Activated CD4-positive, alpha-beta memory T cell treated with anti-CD3 and anti-CD28 coated beads for 36 hours (primary cell): ENCODE measurements around the gene CEBPE. TPM values are rescaled to one million over a fixed set of nuclear protein-coding genes. Genes with fewer than 3 reads are reported as not detected.
"Not testable (repeated sequence)": the region's sequence is repeated elsewhere in the genome, so short reads cannot be mapped to it uniquely, and the experiment has no call there.

Experiments used
- CTCF ChIA-PET: fragments of 350-600 bp; sonication (Branson Sonifier 250); formaldehyde crosslinking; loops from one replicate; lab custom pipeline; 2021; ENCODE audit warnings: antibody characterized with exemption, inconsistent platforms; lab: Charles Lee
- POLR2A ChIA-PET: fragments of 350-600 bp; sonication (Branson Sonifier 250); formaldehyde crosslinking; loops from one replicate; lab custom pipeline; 2021; ENCODE audit warnings: antibody characterized with exemption; lab: Charles Lee
- DNase-seq: peaks from one replicate; pipeline ENCODE4 v3.0.0-alpha.2; 2020
- H3K27ac Mint-ChIP-seq: one replicate; pipeline ENCODE4 v1.8.0; 2021; ENCODE audit warnings: mixed read lengths
- H3K27me3 Mint-ChIP-seq: one replicate; pipeline ENCODE4 v1.8.0; 2021; ENCODE audit warnings: mixed read lengths
- H3K36me3 Mint-ChIP-seq: one replicate; pipeline ENCODE4 v1.8.0; 2021; ENCODE audit warnings: mixed read lengths
- H3K4me1 Mint-ChIP-seq: one replicate; pipeline ENCODE4 v1.8.0; 2021; ENCODE audit warnings: low read depth, mixed read lengths
- H3K4me3 Mint-ChIP-seq: one replicate; pipeline ENCODE4 v1.8.0; 2021; ENCODE audit warnings: mild to moderate bottlenecking, mixed read lengths
- H3K9me3 Mint-ChIP-seq: one replicate; pipeline ENCODE4 v1.8.0; 2021; ENCODE audit warnings: mixed read lengths
- intact Hi-C: fragments of 100-400 bp; cut with micrococcal nuclease; formaldehyde crosslinking; loops from one replicate; pipeline ENCODE4 v1.15.1; 2023
- total RNA-seq, 2 experiments: library from RNA; stranded (reverse); gene quantifications; one replicate each; pipeline ENCODE4 v1.2.3, GENCODE V29; 2021

CEBPE gene
- total RNA-seq, 2 experiments from 2014 or later = 0.19 to 0.34 TPM

DNA sequence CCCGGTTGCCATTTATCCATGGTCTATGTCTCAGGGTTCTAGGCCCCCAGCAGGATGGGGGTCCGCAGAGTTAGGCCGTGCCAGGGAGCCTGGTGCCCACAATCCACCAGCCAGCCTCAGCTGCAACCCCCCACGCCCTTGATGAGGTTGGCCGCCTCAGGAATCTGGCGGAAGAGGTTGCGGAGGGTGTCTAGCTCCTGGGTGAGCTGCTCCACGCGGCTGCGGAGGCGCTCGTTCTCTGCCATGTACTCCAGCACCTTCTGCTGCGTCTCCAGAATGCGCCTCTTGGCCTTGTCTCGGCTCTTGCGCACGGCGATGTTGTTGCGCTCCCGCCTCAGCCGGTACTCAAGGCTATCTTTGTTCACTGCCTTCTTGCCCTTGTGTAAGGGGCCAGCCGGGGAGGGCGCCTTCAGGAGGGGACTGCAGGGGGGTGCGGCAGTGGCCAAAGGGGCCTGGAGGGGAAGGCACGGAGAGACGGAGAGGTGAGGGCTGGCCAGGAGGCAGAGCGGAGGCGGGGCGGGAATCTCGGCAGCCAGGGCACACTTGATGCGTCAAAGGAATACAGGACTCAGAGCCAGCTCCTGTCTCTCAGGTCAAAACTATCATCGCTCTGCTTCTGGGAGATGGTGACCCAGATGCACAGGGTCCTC lies 1.6 kb downstream of the CEBPE start:
- CTCF ChIA-PET = interaction anchor here (1.1 to 1.7 kb wide), 2 partner anchors 49 to 69 kb away, joined by 4 read pairs; no protein-coding TSS in a partner anchor
- intact Hi-C loops = no loop called here

DNA sequence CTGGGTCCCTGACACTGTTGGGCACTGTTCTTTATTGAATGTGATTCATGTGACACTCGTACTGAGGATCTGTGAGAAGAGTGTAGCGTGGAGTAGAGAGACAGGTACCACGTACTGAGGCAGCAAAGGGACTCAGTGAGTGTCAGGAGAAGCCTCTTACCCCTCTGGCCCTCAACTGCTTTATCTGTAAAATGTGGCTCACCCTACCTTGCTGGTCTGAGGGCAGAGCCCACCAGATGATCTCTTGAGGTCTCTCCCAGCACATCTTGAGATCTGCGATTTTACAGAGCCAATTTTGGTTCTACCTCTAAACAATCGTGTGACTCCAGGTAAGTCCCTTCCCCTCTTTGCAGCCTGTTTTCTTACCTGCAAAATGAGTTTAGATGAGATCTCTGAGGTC lies 3.1 kb downstream of the CEBPE start:
- H3K4me1 Mint-ChIP-seq = peaks cover 35% of the 10 kb centered on the region
- no peak overlapping the region for H3K4me3 Mint-ChIP-seq
- no peak overlapping the region for H3K27ac Mint-ChIP-seq
- H3K36me3 Mint-ChIP-seq = no peaks in the 10 kb centered on the region
- H3K27me3 Mint-ChIP-seq = peaks cover 2% of the 10 kb centered on the region
- intact Hi-C loops = no loop called here
- no peak for DNase-seq
- POLR2A ChIA-PET = no interaction called here
- CTCF ChIA-PET = interaction anchor here (1.0 to 1.1 kb wide), 2 partner anchors 38 to 72 kb away, joined by 3 to 4 read pairs; no protein-coding TSS in a partner anchor
- no peaks in the 10 kb centered on the region for H3K9me3 Mint-ChIP-seq

More for the DNA sequence above, 1.6 kb downstream of the CEBPE start:
- Mint-ChIP-seq H3K4me3 (no peak overlapping the region), H3K4me1 (peaks cover 41% of the 10 kb centered on the region), H3K27me3 (peaks cover 2% of the 10 kb centered on the region), H3K27ac (no peak overlapping the region), H3K9me3 (no peaks in the 10 kb centered on the region), H3K36me3 (no peaks in the 10 kb centered on the region)
- no peak for DNase-seq
- POLR2A ChIA-PET = no interaction called here

DNA sequence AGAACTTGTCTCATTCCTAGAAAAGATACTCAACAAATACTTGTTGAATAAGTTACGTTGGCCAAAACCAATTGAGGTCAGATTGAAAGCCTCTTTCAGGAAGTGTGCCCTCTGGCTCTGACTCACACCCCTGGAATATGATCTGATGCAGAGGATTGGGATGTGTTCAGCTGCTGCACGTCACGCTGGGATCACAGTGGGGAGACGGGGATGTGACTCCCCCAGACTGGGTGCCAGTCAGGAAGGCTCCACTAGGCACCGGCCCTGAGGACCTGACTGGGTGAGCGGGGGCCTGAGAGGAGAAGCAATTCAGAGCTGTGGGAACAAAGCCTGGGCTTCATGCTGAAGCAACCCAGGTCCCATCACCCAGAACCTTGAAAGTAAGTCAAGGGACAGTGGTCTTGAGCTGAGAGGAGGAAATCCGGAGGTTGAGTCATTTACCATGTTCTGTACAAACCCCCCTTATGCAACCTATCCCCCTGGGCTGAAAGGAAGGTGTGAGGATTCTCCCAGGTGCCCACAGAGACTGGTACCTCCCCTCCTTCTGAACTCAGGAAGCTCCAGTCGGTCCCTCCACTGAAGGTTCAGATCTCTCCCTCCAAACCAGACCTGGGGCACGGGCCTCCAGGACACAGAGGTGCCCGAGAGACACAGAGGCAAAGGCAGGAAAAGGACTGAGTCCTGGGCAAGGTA lies 3.9 kb downstream of the CEBPE start:
- Mint-ChIP-seq H3K36me3 (no peaks in the 10 kb centered on the region), H3K27me3 (peaks cover 2% of the 10 kb centered on the region), H3K27ac (no peak overlapping the region), H3K4me1 (peaks cover 27% of the 10 kb centered on the region), H3K4me3 (no peak overlapping the region), H3K9me3 (no peaks in the 10 kb centered on the region)
- no peak for DNase-seq
- ChIA-PET CTCF (no interaction called here), POLR2A (no interaction called here)
- intact Hi-C loops = no loop called here

DNA sequence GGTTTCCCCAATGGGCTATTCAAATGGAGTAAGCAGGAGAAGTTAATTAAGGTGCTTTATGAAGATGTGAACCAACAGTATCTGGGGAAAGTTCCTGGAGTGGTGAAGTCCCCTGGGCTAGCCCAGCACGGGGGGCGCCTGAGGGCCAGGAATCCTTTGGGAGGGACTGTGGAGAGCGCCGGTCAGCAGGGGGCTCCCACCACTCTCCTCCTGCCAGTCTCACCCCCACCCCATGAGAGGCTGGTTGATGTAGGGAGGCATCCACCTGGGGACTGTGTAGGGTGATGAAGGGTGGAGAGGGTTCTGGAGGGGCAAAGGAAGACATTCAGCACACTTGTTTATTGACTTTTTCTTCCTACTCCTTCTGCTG lies 4.4 kb downstream of the CEBPE start:
- ChIA-PET POLR2A (no interaction called here), CTCF (interaction anchor here (2.4 kb wide), 1 partner anchor 46 kb away, joined by 13 read pairs; no protein-coding TSS in a partner anchor)
- no peak for DNase-seq
- intact Hi-C loops = no loop called here
- no peaks in the 10 kb centered on the region for H3K36me3 Mint-ChIP-seq
- no peaks in the 10 kb centered on the region for H3K9me3 Mint-ChIP-seq
- peaks cover 23% of the 10 kb centered on the region for H3K4me1 Mint-ChIP-seq
- H3K27me3 Mint-ChIP-seq = peaks cover 2% of the 10 kb centered on the region
- H3K27ac Mint-ChIP-seq = no peak overlapping the region
- H3K4me3 Mint-ChIP-seq = no peak overlapping the region

DNA sequence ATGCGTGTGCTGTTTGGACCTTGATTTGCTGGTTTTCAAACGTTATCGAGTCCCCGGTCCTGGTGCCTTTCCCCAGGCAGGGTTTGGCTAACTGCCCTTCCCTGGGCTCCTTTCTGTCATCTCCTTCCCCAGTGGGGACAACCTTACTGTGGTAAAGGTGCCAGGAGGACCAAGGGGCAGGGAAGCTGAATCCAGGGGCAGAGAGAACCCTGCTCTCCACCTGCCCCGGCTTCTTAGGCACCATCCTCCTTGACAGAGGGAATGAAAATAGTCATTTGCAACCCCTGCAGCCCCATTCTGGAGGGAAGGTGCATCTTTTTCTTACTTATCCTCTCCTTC lies 5.0 kb downstream of the CEBPE start:
- ChIA-PET CTCF (interaction anchor here (2.2 to 2.5 kb wide), 3 partner anchors 37 to 73 kb away, joined by 9 to 15 read pairs (median 13); no protein-coding TSS in a partner anchor), POLR2A (no interaction called here)
- Mint-ChIP-seq H3K9me3 (no peaks in the 10 kb centered on the region), H3K36me3 (no peaks in the 10 kb centered on the region), H3K27me3 (peaks cover 2% of the 10 kb centered on the region), H3K4me1 (peaks cover 18% of the 10 kb centered on the region), H3K27ac (no peak overlapping the region), H3K4me3 (no peak overlapping the region)
- DNase-seq = no peak
- intact Hi-C loops = no loop called here

DNA sequence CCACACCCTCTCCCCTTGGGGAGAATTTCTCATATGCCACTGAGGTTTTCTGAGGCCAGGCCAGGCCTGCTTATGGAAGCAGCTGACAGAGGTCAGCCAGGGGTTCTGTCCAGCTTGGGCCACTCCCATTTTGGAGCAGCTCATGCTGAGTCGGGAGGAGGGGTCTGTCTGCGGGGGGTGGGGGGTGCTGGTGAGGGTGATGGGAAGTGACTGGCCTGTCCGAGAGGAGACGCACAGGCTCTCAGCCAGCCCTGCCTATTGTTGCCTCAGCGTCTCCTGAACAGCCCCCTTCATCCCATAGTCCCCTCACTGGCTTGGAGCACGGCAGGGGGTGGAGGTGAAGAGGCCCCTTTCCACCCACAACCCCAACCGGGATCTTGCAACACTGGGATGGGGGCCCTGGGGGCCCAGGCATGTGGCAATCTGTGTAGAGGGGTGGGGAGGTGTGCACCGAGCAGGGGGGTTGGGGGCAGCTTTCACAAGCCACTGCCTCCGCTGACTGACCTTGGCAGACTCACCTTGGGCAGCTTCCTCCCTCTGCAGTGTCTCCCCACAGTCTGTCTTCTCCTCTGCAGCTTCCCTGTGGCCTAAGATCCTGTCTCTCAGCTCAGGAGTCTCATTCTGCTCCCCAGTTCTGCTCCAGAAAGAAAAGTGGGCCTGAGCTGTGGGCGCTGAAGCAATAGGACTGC lies 5.5 kb downstream of the CEBPE start:
- Mint-ChIP-seq H3K36me3 (no peaks in the 10 kb centered on the region), H3K27me3 (peaks cover 2% of the 10 kb centered on the region), H3K27ac (no peak overlapping the region), H3K4me1 (peaks cover 14% of the 10 kb centered on the region), H3K9me3 (no peaks in the 10 kb centered on the region), H3K4me3 (no peak overlapping the region)
- ChIA-PET POLR2A (interaction anchor here (1.0 kb wide), 1 partner anchor 13 kb away, joined by 4 read pairs; no protein-coding TSS in a partner anchor), CTCF (interaction anchor here (1.0 to 4.4 kb wide), 5 partner anchors 7 to 142 kb away, joined by 3 to 43 read pairs (median 13); no protein-coding TSS in a partner anchor)
- DNase-seq = no peak
- intact Hi-C loops = no loop called here

DNA sequence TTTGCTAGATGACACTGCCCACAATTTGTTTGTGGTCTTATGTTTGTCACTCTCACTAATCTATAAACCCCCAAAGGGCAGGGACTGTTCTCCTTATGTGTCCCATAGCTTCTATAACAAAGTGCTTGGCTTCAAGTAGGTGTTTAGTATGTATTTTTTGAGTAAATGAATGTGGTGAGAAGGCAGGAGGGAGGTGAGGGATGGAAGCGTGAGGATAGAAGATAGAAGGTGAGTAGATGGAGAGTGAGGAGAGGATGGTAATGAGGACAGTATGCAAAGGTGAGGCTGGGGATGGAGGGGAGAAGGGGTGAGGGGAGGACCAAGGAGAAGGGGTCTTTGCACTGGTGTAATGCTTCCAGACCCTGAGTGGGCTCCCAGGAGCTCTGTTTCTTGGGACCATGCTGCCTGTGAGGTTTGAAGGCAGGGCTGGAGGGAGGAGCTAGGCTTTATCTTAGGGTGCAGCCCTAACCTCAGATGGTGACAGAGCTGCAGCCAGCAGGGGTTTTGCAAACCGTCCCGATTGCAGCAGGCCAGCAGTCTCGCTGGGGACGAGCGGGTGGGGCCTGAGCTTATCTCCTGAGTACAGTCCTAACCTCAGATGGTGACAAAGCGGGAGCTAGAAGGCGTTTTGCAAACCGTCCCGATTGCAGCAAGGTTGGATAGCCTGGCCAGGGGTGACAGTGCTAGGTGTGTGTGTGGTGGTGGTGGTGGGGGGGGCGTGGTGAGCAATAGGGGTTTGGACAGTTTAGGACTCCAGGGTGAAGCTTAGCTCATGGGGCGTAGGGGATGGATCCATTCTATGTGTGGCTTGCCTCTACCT lies 6.5 kb downstream of the CEBPE start:
- intact Hi-C loops = no loop called here
- peaks cover 2% of the 10 kb centered on the region for H3K27me3 Mint-ChIP-seq
- H3K27ac Mint-ChIP-seq = no peak overlapping the region
- H3K9me3 Mint-ChIP-seq = no peaks in the 10 kb centered on the region
- DNase-seq = no peak
- H3K36me3 Mint-ChIP-seq = no peaks in the 10 kb centered on the region
- ChIA-PET CTCF (interaction anchor here (1.0 to 4.4 kb wide), 5 partner anchors 8 to 141 kb away, joined by 3 to 43 read pairs (median 13); no protein-coding TSS in a partner anchor), POLR2A (interaction anchor here (1.0 kb wide), 1 partner anchor 12 kb away, joined by 4 read pairs; no protein-coding TSS in a partner anchor)
- no peak overlapping the region for H3K4me3 Mint-ChIP-seq
- peaks cover 11% of the 10 kb centered on the region for H3K4me1 Mint-ChIP-seq

DNA sequence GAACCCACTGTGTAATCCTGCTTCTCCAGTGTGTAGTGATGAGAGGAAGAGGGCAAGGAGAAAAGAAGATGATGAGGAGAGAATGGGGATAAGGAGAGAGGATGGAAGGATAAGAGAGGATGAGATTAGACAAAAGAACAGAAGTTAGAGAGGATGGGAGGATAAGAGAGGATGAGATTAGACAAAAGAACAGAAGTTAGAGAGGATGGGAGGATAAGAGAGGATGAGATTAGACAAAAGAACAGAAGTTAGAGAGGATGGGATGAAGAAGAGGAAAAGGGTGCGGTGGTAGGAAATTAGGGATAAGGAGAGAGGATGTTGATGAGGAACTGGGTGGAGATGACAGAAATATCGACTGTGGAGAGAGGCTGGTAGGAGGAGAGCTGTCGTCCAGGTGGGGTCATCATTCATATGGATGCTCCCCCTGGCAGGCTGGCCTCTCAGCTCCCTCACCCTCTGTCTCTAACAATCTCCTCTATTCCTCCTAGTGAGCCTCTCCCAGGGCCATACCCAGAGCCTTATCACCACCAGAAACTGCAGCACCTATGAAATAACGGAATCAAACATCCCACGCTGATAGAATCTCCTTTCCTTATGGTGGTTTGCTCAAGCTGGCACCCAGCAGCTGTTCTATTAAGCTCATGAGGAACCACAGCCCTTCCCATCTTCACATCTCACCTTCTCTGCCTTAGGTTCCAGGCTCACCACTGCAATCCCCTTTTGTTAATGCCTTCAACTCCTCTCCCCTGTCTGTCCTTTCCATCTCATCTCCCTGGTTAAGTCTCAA lies 8.3 kb downstream of the CEBPE start:
- Mint-ChIP-seq H3K36me3 (no peaks in the 10 kb centered on the region), H3K4me1 (peaks cover 9% of the 10 kb centered on the region), H3K27me3 (peaks cover 2% of the 10 kb centered on the region), H3K9me3 (no peaks in the 10 kb centered on the region), H3K27ac (no peak overlapping the region), H3K4me3 (no peak overlapping the region)
- intact Hi-C loops = no loop called here
- DNase-seq = no peak
- ChIA-PET CTCF (interaction anchor here (0.6 to 4.4 kb wide), 8 partner anchors 10 to 124 kb away, joined by 3 to 53 read pairs (median 10); partner anchors contain the start of gene CDH24), POLR2A (no interaction called here)

DNA sequence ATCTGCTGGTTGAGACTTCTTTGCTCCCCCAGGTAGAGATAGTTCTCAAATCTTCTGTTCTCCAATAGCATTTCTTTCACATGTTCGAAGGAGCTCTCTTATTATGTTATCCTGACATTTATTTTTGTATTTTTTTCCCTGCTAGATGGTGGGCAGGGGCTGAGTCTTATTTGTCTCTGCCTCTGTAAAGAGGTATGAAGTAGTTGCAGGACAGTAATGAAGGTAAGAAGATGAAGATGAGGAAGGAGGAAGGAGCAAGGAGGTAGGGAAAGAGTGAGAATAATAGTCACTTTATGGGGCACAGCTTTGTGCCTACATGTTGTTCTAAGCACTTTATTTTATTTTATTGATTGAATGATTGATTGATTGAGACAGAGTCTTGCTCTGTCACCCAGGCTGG lies 9.3 kb downstream of the CEBPE start:
- peaks cover 4% of the 10 kb centered on the region for H3K4me1 Mint-ChIP-seq
- no peaks in the 10 kb centered on the region for H3K9me3 Mint-ChIP-seq
- no peak overlapping the region for H3K27ac Mint-ChIP-seq
- ChIA-PET POLR2A (no interaction called here), CTCF (interaction anchor here (0.6 to 4.4 kb wide), 9 partner anchors 11 to 137 kb away, joined by 3 to 53 read pairs (median 10); partner anchors contain the start of genes ACIN1 and CDH24)
- intact Hi-C loops = loop anchor here (1.0 to 2.0 kb wide), 2 partner anchors 33 to 41 kb away; no protein-coding TSS in a partner anchor
- H3K36me3 Mint-ChIP-seq = no peaks in the 10 kb centered on the region
- no peak overlapping the region for H3K4me3 Mint-ChIP-seq
- DNase-seq = no peak
- no peaks in the 10 kb centered on the region for H3K27me3 Mint-ChIP-seq

DNA sequence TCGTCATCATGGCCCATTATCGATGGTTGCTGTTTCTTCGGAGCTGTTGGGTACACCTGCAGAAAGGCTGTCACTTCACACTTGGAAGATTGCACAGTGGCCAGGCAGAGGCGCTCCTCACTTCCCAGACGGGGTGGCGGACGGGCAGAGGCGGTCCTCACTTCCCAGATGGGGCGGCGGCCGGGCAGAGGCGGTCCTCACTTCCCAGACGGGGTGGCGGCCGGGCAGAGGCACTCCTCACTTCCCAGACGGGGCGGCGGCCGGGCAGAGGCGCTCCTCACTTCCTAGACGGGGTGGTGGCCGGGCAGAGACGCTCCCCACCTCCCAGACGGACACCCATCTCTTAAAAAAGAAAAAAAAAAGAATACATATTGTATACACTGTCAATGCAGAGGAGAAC lies 10.9 kb downstream of the CEBPE start:
- CTCF ChIA-PET = interaction anchor here (1.0 to 3.8 kb wide), 9 partner anchors 12 to 136 kb away, joined by 3 to 53 read pairs (median 7); partner anchors contain the start of genes ACIN1 and CDH24
- H3K27ac Mint-ChIP-seq, H3K4me3 Mint-ChIP-seq, H3K36me3 Mint-ChIP-seq, DNase-seq, POLR2A ChIA-PET, H3K4me1 Mint-ChIP-seq, H3K9me3 Mint-ChIP-seq, H3K27me3 Mint-ChIP-seq: not testable (repeated sequence)
- intact Hi-C loops = loop anchor here (2.0 kb wide), 1 partner anchor 39 kb away; no protein-coding TSS in a partner anchor
